Thoracic aorta (tissue), 2 donors: ENCODE measurements around the gene TRIL. TPM values are rescaled to one million over a fixed set of nuclear protein-coding genes. Genes with fewer than 3 reads are reported as not detected.

Experiments used
- ATAC-seq: fragments of 150-250 bp; one replicate; pipeline ENCODE4 v1.8.0; 2017; ENCODE audit warnings: low read depth; ENCODE audit not compliant: insufficient number of reproducible peaks, low FRiP score
- DNase-seq: peaks from one replicate; pipeline ENCODE4 v3.0.0-alpha.2; 2020; ENCODE audit warnings: low spot score
- H3K27ac ChIP-seq, 2 donors: fragments of 200-600 bp; sonication (generic); 1 replicate in 1 of 2; 2 replicates in 1 of 2; pipeline ENCODE4 v1.5.1; 2016; ENCODE audit warnings: mild to moderate bottlenecking in 2 of 2, moderate library complexity in 2 of 2
- H3K27me3 ChIP-seq: fragments of 200-600 bp; sonication (generic); replicated peaks from 2 replicates; pipeline ENCODE4 v1.6.0; 2016; ENCODE audit warnings: mild to moderate bottlenecking; ENCODE audit not compliant: insufficient read depth
- H3K36me3 ChIP-seq: fragments of 200-600 bp; sonication (generic); one replicate; pipeline ENCODE4 v1.5.1; 2016
- H3K4me1 ChIP-seq, 2 donors: fragments of 200-600 bp; sonication (generic); 1 replicate in 1 of 2; 2 replicates in 1 of 2; pipeline versions ENCODE4 v1.5.1 to v1.6.0; 2016; ENCODE audit warnings: low read depth in 2 of 2, mild to moderate bottlenecking in 1 of 2; ENCODE audit not compliant: control insufficient read depth in 1 of 2
- H3K4me3 ChIP-seq: fragments of 200-600 bp; sonication (generic); 2 replicates; pipeline ENCODE4 v1.5.1; 2016; ENCODE audit warnings: mild to moderate bottlenecking
- H3K9me3 ChIP-seq: fragments of 200-600 bp; sonication (generic); 2 replicates; pipeline ENCODE4 v1.5.1; 2016
- total RNA-seq, 2 donors: library from RNA; depleted of rRNA; stranded (reverse); fragments of >200 nt; gene quantifications; one replicate each; pipeline versions ENCODE4 v1.1.0 to v1.2.3, GENCODE V29; 2016
- TF ChIP-seq, protein P1 (sequence below): fragments of 200-600 bp; sonication (generic); IDR thresholded peaks from one replicate; pipeline ENCODE4 v1.5.1; 2019; ENCODE audit warnings: antibody characterized with exemption

TRIL gene
- total RNA-seq, 2 donors from 2014 or later, result 0.49 to 2.6 TPM

DNA sequence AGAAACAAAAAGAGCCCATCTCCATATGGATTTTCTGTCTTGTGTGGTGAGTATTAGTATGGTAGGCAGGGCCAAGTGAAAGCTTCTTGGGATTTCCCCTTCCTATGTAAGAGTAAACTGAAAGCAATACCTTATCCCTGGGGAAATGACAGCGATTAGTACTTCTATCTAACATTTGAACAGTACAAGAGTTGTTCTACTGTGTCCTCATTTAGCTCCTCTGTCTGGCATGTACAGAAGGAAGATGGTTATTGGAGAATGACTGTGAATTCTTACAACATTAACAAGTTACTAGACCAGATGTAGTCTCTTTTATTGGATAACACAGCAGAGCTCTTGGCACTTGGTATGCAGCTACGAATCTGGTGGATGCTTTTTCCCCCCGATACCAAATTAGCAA lies 17.9 kb upstream of the TRIL start:
- TF ChIP-seq, protein P1, sequence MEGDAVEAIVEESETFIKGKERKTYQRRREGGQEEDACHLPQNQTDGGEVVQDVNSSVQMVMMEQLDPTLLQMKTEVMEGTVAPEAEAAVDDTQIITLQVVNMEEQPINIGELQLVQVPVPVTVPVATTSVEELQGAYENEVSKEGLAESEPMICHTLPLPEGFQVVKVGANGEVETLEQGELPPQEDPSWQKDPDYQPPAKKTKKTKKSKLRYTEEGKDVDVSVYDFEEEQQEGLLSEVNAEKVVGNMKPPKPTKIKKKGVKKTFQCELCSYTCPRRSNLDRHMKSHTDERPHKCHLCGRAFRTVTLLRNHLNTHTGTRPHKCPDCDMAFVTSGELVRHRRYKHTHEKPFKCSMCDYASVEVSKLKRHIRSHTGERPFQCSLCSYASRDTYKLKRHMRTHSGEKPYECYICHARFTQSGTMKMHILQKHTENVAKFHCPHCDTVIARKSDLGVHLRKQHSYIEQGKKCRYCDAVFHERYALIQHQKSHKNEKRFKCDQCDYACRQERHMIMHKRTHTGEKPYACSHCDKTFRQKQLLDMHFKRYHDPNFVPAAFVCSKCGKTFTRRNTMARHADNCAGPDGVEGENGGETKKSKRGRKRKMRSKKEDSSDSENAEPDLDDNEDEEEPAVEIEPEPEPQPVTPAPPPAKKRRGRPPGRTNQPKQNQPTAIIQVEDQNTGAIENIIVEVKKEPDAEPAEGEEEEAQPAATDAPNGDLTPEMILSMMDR, result no peak
- DNase-seq, result no peak
- Histone ChIP-seq H3K4me1 (no peaks in the 10 kb centered on the region), H3K36me3 (no peaks in the 10 kb centered on the region), H3K27ac (no peak overlapping the region), H3K9me3 (peaks cover 5% of the 10 kb centered on the region), H3K27me3 (no peaks in the 10 kb centered on the region), H3K4me3 (no peak overlapping the region)
- no peak for ATAC-seq

DNA sequence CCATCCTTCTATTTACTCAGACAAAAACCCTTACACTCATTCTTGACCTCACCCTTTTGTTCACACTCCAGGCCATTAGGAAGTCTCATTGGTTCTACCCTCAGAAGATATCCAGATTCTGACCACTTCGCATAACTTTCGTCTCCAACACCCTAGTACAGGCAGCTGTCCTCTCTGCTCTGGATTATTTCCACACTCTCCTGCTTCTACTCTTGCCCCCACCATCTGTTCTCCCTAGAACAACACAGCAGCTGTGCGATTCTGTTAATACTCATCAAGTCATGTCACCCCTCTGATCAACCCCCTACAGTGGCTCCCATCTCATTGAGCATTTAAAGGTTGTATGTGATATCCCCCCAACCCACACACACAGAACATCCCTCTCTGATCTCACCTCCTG lies 15.5 kb upstream of the TRIL start:
- ATAC-seq, result no peak
- Histone ChIP-seq H3K27ac (no peak overlapping the region), H3K9me3 (peaks cover 5% of the 10 kb centered on the region), H3K4me3 (no peak overlapping the region), H3K36me3 (no peaks in the 10 kb centered on the region), H3K4me1 (no peaks in the 10 kb centered on the region), H3K27me3 (no peaks in the 10 kb centered on the region)
- no peak for DNase-seq
- TF ChIP-seq, protein P1, result no peak

DNA sequence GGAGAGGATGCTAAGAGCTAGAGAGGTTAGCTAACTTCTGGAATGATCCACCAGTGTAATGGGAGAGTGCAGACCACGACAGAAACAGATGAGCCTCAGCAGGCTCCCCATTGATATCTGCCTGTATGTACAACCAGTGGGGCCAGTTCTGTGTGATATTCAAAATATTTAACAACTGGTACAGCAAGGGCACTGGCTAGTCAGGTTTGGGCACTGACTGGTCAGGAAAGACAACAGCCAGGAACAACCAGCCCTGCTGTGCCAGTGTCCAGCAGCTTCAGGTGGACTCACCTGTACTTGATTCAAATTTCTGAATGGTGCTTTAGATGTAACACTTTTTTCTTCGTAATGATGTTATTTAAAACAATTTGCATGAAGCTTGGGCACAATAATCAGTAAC lies 5.9 kb upstream of the TRIL start:
- TF ChIP-seq, protein P1, result no peak
- H3K27ac ChIP-seq, result no peak overlapping the region
- ATAC-seq (no peak), DNase-seq (no peak)
- no peaks in the 10 kb centered on the region for H3K9me3 ChIP-seq
- H3K4me1 ChIP-seq, result no peaks in the 10 kb centered on the region
- no peaks in the 10 kb centered on the region for H3K27me3 ChIP-seq
- no peaks in the 10 kb centered on the region for H3K36me3 ChIP-seq
- H3K4me3 ChIP-seq, result no peak overlapping the region

DNA sequence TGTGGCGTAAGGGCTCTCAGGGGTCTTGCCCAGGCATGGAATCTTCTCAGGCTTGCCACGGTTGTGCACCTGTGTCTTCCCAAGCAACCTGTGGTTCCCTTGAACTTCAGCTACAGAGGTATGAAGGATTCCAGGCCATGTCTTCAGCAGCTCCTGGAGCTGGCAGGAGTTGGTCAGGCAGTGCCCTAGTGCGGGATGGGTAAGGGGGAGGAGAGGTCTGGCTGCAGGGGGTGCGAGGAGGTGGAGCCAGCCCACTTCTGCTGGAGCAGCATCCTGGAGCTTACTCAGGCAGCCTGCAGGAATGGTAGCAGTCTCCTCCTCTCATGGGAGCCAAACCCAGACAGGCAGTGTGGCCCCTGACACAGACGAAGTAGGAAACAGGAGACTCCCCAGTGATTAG lies 3.8 kb upstream of the TRIL start:
- H3K36me3 ChIP-seq, result no peaks in the 10 kb centered on the region
- peaks cover under 1% of the 10 kb centered on the region for H3K27me3 ChIP-seq
- DNase-seq (no peak), ATAC-seq (no peak)
- H3K4me3 ChIP-seq, result no peak overlapping the region
- TF ChIP-seq, protein P1, result no peak
- no peaks in the 10 kb centered on the region for H3K9me3 ChIP-seq
- no peak overlapping the region for H3K27ac ChIP-seq
- H3K4me1 ChIP-seq, result peaks cover 4 to 16% of the 10 kb centered on the region in 2 donors

DNA sequence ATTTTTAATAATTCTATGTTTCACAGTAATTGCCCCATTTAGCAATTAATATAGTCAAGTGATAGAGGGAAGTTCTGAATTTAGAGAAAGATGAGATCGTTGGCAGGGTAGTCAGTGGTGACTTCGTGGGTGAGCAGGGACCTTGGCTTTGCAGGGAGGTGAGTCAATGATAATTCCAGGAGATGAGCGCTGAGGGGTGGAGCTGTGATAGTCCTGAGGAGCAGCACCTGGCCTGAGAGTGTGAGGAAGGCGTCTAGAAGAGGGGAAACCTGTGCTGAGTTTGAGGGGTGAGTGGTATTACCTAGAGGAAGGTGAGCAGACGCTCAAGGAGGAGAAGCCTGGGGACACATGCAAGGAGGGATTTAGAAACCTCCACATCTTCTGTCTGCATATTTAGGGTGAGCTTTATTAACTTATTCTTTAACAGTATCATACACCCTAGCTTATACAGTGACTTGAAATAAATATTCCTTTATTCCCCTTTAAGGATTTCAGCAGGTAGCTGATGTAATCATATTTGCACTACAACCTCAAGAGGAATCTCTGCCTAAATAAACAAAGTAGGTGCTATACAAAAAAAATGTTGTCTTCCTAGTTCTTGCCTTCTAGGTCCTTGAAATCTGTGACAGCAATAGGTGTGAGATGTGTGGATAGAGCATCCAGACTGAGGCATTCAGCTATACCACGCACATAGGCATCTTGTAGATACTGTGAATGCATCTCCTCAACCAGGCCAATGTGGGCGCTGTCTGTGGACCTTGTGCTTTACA lies 2.1 kb upstream of the TRIL start:
- no peaks in the 10 kb centered on the region for H3K36me3 ChIP-seq
- no peaks in the 10 kb centered on the region for H3K9me3 ChIP-seq
- DNase-seq (no peak), ATAC-seq (no peak)
- TF ChIP-seq, protein P1, result no peak
- no peak overlapping the region for H3K4me3 ChIP-seq
- peaks cover 11% of the 10 kb centered on the region for H3K27me3 ChIP-seq
- H3K27ac ChIP-seq, result no peak overlapping the region
- H3K4me1 ChIP-seq, result peaks cover 4 to 34% of the 10 kb centered on the region in 2 donors
